GM21786 (cell line): Measurements from ENCODE around the gene PPIF.

Source experiments
- ATAC-seq: cut with Tn5 transposase; IDR thresholded peaks from one replicate; pipeline ENCODE4 v1.9.1; 2021; ENCODE audit not compliant: unreplicated experiment

Gene PPIF

GRCh38 chr10:79399223-79399831 lies 52.1 kb downstream of the PPIF start:
- no peak for ATAC-seq

DNA sequence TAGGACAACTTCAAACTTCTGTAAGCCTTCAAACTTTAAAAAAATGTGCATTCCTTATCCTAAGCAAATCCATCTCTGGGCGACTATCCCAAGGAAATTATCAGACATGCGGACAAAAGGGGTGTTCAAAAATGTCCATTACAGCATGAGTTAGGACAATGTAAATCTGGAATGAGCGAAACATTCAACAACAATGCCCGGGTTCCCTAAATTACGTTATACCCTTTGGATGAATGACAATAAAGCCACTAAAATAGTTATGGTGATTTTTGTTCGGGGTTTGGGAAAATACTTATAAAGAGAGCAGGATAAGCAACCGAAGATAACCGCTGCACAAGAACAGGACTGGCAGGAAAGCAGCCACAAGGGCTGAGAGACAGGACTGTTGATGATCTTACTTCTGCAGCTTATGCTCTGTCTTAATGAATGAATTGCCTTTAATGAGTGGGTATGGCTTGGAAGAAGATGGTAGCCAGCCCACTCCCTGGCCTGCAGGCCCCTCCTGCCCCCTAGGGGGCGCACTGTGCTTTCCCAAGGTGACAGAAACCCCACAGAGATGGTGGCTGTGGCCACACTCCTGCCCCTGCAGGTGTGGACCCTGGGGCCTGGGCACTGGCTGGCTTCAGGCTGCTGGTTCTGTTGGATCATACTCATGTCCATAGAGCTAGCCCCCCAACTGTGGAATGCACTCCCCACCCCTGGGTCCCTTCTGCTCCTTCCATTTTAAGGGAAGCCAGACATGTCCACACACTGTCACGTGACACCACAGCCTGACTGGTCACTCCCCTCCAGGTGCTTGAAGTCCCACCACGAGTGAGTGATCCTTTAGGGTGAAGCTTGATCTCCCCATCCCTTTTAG lies 53.1 kb downstream of the PPIF start:
- peak; percentile 75 for ATAC-seq

GRCh38 chr10:79401015-79401921 lies 54.0 kb downstream of the PPIF start:
- no peak for ATAC-seq

DNA sequence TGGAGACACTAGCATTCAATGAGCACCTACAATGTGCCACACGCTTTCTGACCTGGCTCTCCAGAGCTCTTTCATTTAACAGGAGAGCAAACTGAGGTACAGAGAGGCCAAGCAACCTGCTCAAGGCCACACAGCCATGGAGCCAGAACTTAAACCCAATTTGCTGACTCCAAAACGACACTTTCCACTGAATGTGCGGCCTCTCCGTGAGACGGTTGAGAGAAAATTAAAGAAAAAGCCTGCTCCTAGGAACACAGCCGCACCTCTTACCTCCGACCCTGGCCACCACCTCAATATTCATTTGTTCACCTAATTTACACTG lies 55.3 kb downstream of the PPIF start:
- no peak for ATAC-seq

GRCh38 chr10:79402951-79403350 lies 55.7 kb downstream of the PPIF start:
- no peak for ATAC-seq

- ATAC-seq, result no peak
Measured at GRCh38 chr10:79403441-79404230, 56.4 kb downstream of the PPIF start.

- ATAC-seq, result no peak
Measured at GRCh38 chr10:79404231-79404609, 57.0 kb downstream of the PPIF start.

GRCh38 chr10:79404690-79405131 lies 57.4 kb downstream of the PPIF start:
- no peak for ATAC-seq
